Stimulated activated CD4-positive, alpha-beta T cell treated with anti-CD3 and anti-CD28 coated beads, Interleukin-2, amount 100 ng/mL, for 4 hours (primary cell): ENCODE data around the gene CDK5.
"Not testable (repeated sequence)": the region's sequence is repeated elsewhere in the genome, so short reads cannot be mapped to it uniquely, and the experiment has no call there.

Experiments used
- DNase-seq: peaks from one replicate; pipeline ENCODE4 v3.0.0-alpha.2; 2020; ENCODE audit warnings: low read depth

CDK5 gene

GRCh38 chr7:151013733-151014497 lies 43.8 kb downstream of the CDK5 start:
- peak; percentile 73 for DNase-seq

- no peak for DNase-seq
These were observed 44.4 kb downstream of the CDK5 start for GRCh38 chr7:151013356-151013732.

GRCh38 chr7:151012911-151013347 lies 44.8 kb downstream of the CDK5 start:
- DNase-seq: no peak

GRCh38 chr7:151012031-151012692 lies 45.5 kb downstream of the CDK5 start:
- no peak for DNase-seq

- DNase-seq: not testable (repeated sequence)
These were observed 46.1 kb downstream of the CDK5 start for GRCh38 chr7:151011616-151012015.

- DNase-seq: no peak
These were observed 46.6 kb downstream of the CDK5 start for GRCh38 chr7:151011097-151011409.

GRCh38 chr7:151010307-151011096 lies 47.2 kb downstream of the CDK5 start:
- DNase-seq: no peak

- DNase-seq: no peak
These were observed 47.7 kb downstream of the CDK5 start for GRCh38 chr7:151010037-151010306.

- no peak for DNase-seq
These were observed 48.2 kb downstream of the CDK5 start for GRCh38 chr7:151009327-151010036.

- DNase-seq: peak; percentile 66
These were observed 49.0 kb downstream of the CDK5 start for GRCh38 chr7:151008511-151009323.

- no peak for DNase-seq
These were observed 49.6 kb downstream of the CDK5 start for GRCh38 chr7:151008143-151008510.

GRCh38 chr7:151007469-151007898 lies 50.2 kb downstream of the CDK5 start:
- DNase-seq: no peak

- no peak for DNase-seq
These were observed 51.0 kb downstream of the CDK5 start for GRCh38 chr7:151006590-151007300.

GRCh38 chr7:151005566-151005965 lies 52.1 kb downstream of the CDK5 start:
- no peak for DNase-seq
